ENCODE data around the gene PXYLP1. TPM values are rescaled to one million over a fixed set of nuclear protein-coding genes. Genes with fewer than 3 reads are reported as not detected.
"Not testable (repeated sequence)": the region's sequence is repeated elsewhere in the genome, so short reads cannot be mapped to it uniquely, and the experiment has no call there.

The PXYLP1 gene
- total RNA-seq, 2 donors from 2014 or later = 7.5 to 14.5 TPM

- Histone ChIP-seq H3K36me3 (no peaks in the 10 kb centered on the region), H3K27ac (no peak overlapping the region), H3K27me3 (no peaks in the 10 kb centered on the region), H3K4me3 (no peak overlapping the region), H3K9me3 (no peaks in the 10 kb centered on the region), H3K4me1 (no peaks in the 10 kb centered on the region)
- TF ChIP-seq CTCF (IDR thresholded peaks at IDR 0.05) = no peak
- DNase-seq (ENCODE audit: low spot score) = no peak
Measured at GRCh38 chr3:141193066-141193830, 38.4 kb upstream of the PXYLP1 start.

- TF ChIP-seq CTCF (IDR thresholded peaks at IDR 0.05) = no peak
- Histone ChIP-seq H3K27ac (no peak overlapping the region), H3K4me1 (no peaks in the 10 kb centered on the region), H3K36me3 (no peaks in the 10 kb centered on the region), H3K27me3 (no peaks in the 10 kb centered on the region), H3K9me3 (no peaks in the 10 kb centered on the region), H3K4me3 (no peak overlapping the region)
- DNase-seq (ENCODE audit: low spot score) = no peak
Measured at GRCh38 chr3:141201122-141201521, 30.5 kb upstream of the PXYLP1 start.

- DNase-seq (ENCODE audit: low spot score) = no peak
- no peak overlapping the region for H3K4me3 ChIP-seq
- H3K4me1 ChIP-seq = no peaks in the 10 kb centered on the region
- TF ChIP-seq CTCF (IDR thresholded peaks at IDR 0.05) = no peak
- H3K27me3 ChIP-seq = no peaks in the 10 kb centered on the region
- H3K9me3 ChIP-seq = no peaks in the 10 kb centered on the region
- no peak overlapping the region for H3K27ac ChIP-seq
- H3K36me3 ChIP-seq = no peaks in the 10 kb centered on the region
Measured at GRCh38 chr3:141202682-141203081, 28.9 kb upstream of the PXYLP1 start.

- Histone ChIP-seq H3K4me3 (no peak overlapping the region), H3K4me1 (no peaks in the 10 kb centered on the region), H3K9me3 (no peaks in the 10 kb centered on the region), H3K27ac (no peak overlapping the region), H3K36me3 (no peaks in the 10 kb centered on the region), H3K27me3 (no peaks in the 10 kb centered on the region)
- TF ChIP-seq CTCF (IDR thresholded peaks at IDR 0.05) = no peak
- no peak for DNase-seq (ENCODE audit: low spot score)
Measured at GRCh38 chr3:141203866-141204265, 27.8 kb upstream of the PXYLP1 start.

- TF ChIP-seq CTCF (IDR thresholded peaks at IDR 0.05) = no peak
- H3K4me1 ChIP-seq = no peaks in the 10 kb centered on the region
- no peaks in the 10 kb centered on the region for H3K27me3 ChIP-seq
- no peak overlapping the region for H3K4me3 ChIP-seq
- no peaks in the 10 kb centered on the region for H3K36me3 ChIP-seq
- H3K27ac ChIP-seq = no peak overlapping the region
- H3K9me3 ChIP-seq = no peaks in the 10 kb centered on the region
- DNase-seq (ENCODE audit: low spot score) = no peak
Measured at GRCh38 chr3:141204343-141204742, 27.3 kb upstream of the PXYLP1 start.

- not testable (repeated sequence) for DNase-seq (ENCODE audit: low spot score); H3K36me3 ChIP-seq; H3K4me3 ChIP-seq; H3K4me1 ChIP-seq; H3K27me3 ChIP-seq; H3K27ac ChIP-seq; H3K9me3 ChIP-seq
Measured at GRCh38 chr3:141211306-141211705, 20.3 kb upstream of the PXYLP1 start.
